ENCODE data around the gene SERPINA12. TPM values are rescaled to one million over a fixed set of nuclear protein-coding genes. Genes with fewer than 3 reads are reported as not detected.

SERPINA12 gene
- not detected in 2 replicates for total RNA-seq

- no peak for DNase-seq (ENCODE audit: low read depth in 2 of 2)
These were observed at the start of gene SERPINA12 for GRCh38 chr14:94509356-94509755. TSS of gene SERPINA12 (minus strand) at chr14:94509469. CDS start at chr14:94498397, 11,072 bp downstream.

- no peak for DNase-seq (ENCODE audit: low read depth in 2 of 2)
These were observed 49.6 kb upstream of the SERPINA12 start for GRCh38 chr14:94558842-94559241.

GRCh38 chr14:94557327-94557726, 48.1 kb upstream of the SERPINA12 start:
- no peak for DNase-seq (ENCODE audit: low read depth in 2 of 2)

- DNase-seq (ENCODE audit: low read depth in 2 of 2), result no peak
These were observed 46.7 kb upstream of the SERPINA12 start for GRCh38 chr14:94555991-94556390.

- no peak for DNase-seq (ENCODE audit: low read depth in 2 of 2)
These were observed 40.8 kb upstream of the SERPINA12 start for GRCh38 chr14:94550041-94550440.

GRCh38 chr14:94548999-94549985, 40.0 kb upstream of the SERPINA12 start:
- peak; percentile 52 to 55 for DNase-seq (ENCODE audit: low read depth in 2 of 2)

GRCh38 chr14:94548131-94548998, 39.1 kb upstream of the SERPINA12 start:
- DNase-seq (ENCODE audit: low read depth in 2 of 2), result no peak

- no peak for DNase-seq (ENCODE audit: low read depth in 2 of 2)
These were observed 38.5 kb upstream of the SERPINA12 start for GRCh38 chr14:94547726-94548125.

- DNase-seq (ENCODE audit: low read depth in 2 of 2), result no peak
These were observed 37.9 kb upstream of the SERPINA12 start for GRCh38 chr14:94547151-94547680.

GRCh38 chr14:94545131-94545841, 36.0 kb upstream of the SERPINA12 start:
- no peak for DNase-seq (ENCODE audit: low read depth in 2 of 2)

GRCh38 chr14:94544726-94545125, 35.5 kb upstream of the SERPINA12 start:
- DNase-seq (ENCODE audit: low read depth in 2 of 2), result no peak

- no peak for DNase-seq (ENCODE audit: low read depth in 2 of 2)
These were observed 34.3 kb upstream of the SERPINA12 start for GRCh38 chr14:94543449-94544124.

- no peak for DNase-seq (ENCODE audit: low read depth in 2 of 2)
These were observed 33.7 kb upstream of the SERPINA12 start for GRCh38 chr14:94542811-94543440.

- peak; percentile 67 to 74 for DNase-seq (ENCODE audit: low read depth in 2 of 2)
These were observed 33.0 kb upstream of the SERPINA12 start for GRCh38 chr14:94542111-94542810.

- no peak for DNase-seq (ENCODE audit: low read depth in 2 of 2)
These were observed 32.1 kb upstream of the SERPINA12 start for GRCh38 chr14:94541234-94541975.

GRCh38 chr14:94540031-94540794, 30.9 kb upstream of the SERPINA12 start:
- DNase-seq (ENCODE audit: low read depth in 2 of 2), result peak; percentile 33 to 72

GRCh38 chr14:94539181-94539580, 29.9 kb upstream of the SERPINA12 start:
- no peak for DNase-seq (ENCODE audit: low read depth in 2 of 2)

All from lung microvascular endothelial cell (primary cell).